ENCODE data around the gene LRRC56. TPM values are rescaled to one million over a fixed set of nuclear protein-coding genes. Genes with fewer than 3 reads are reported as not detected.

LRRC56 gene
- total RNA-seq, 2 donors from 2014 or later: 1.9 to 9.1 TPM

GRCh38 chr11:518463-519202 is 18.7 kb upstream of the LRRC56 start:
- peak overlapping the region; percentile 82 to 86 for H3K27ac ChIP-seq
- H3K36me3 ChIP-seq: no peaks in the 10 kb centered on the region
- H3K27me3 ChIP-seq (replicated peaks; ENCODE audit: insufficient read depth): no peaks in the 10 kb centered on the region
- WGBS: 4% methylated on average over 57 of the region's 74 CpGs
- intact Hi-C loops (cut with DNase I): loop anchor here (5.0 kb wide), 1 partner anchor 66 kb away; the partner anchor contains the start of gene PTDSS2
- no peaks in the 10 kb centered on the region for H3K9me3 ChIP-seq
- peak; percentile 95 for TF ChIP-seq POLR2AphosphoS5 (IDR thresholded peaks at IDR 0.05)
- TF ChIP-seq, protein P1, sequence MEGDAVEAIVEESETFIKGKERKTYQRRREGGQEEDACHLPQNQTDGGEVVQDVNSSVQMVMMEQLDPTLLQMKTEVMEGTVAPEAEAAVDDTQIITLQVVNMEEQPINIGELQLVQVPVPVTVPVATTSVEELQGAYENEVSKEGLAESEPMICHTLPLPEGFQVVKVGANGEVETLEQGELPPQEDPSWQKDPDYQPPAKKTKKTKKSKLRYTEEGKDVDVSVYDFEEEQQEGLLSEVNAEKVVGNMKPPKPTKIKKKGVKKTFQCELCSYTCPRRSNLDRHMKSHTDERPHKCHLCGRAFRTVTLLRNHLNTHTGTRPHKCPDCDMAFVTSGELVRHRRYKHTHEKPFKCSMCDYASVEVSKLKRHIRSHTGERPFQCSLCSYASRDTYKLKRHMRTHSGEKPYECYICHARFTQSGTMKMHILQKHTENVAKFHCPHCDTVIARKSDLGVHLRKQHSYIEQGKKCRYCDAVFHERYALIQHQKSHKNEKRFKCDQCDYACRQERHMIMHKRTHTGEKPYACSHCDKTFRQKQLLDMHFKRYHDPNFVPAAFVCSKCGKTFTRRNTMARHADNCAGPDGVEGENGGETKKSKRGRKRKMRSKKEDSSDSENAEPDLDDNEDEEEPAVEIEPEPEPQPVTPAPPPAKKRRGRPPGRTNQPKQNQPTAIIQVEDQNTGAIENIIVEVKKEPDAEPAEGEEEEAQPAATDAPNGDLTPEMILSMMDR (IDR thresholded peaks at IDR 0.05): peak; percentile 99 to 100 (median 100)
- TF ChIP-seq POLR2A (IDR thresholded peaks at IDR 0.05): peak; percentile 54
- DNase-seq (ENCODE audit: low spot score): peak; percentile 96
- peak overlapping the region in 1 of 2 donors; percentile 25 for H3K4me3 ChIP-seq
- H3K4me1 ChIP-seq (replicated peaks): no peaks in the 10 kb centered on the region

- Histone ChIP-seq H3K4me3 (no peak overlapping the region), H3K27ac (no peak overlapping the region), H3K36me3 (no peaks in the 10 kb centered on the region), H3K4me1 (replicated peaks) (no peaks in the 10 kb centered on the region), H3K27me3 (replicated peaks; ENCODE audit: insufficient read depth) (no peaks in the 10 kb centered on the region), H3K9me3 (no peaks in the 10 kb centered on the region)
- TF ChIP-seq POLR2A (IDR thresholded peaks at IDR 0.05) (no peak), POLR2AphosphoS5 (IDR thresholded peaks at IDR 0.05) (no peak)
- TF ChIP-seq, protein P1 (IDR thresholded peaks at IDR 0.05): no peak
- DNase-seq (ENCODE audit: low spot score): no peak
- intact Hi-C loops (cut with DNase I): no loop called here
- WGBS: 94% methylated on average over 39 of the region's 39 CpGs
Observed at GRCh38 chr11:520428-521176, 16.7 kb upstream of the LRRC56 start.

DNA sequence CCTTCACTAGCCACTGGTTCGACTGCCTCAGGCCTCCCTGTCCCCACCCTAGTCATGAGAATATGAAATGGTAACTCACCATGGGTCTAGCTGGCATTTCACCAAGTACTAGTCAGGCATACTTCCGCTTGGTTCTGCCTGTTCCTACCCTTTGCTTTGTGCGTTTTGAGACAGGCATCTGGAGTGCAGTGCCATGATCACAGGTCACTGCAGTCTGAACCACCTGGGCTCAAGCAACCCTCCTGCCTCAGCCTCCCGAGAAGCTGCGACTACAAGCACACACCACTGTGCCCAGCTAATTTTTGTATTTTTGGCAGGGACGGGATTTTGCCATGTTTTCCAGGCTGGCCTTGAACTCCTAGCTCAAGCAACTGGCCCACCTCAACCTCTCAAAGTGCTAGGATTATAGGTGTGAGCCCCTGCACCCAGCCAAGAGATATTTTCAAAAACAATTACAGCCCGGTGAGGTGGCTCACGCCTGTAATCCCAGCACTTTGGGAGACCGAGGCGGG is 16.1 kb upstream of the LRRC56 start:
- 93% methylated on average over 10 of the region's 10 CpGs for WGBS
- TF ChIP-seq, protein P1 (IDR thresholded peaks at IDR 0.05): no peak
- TF ChIP-seq POLR2AphosphoS5 (IDR thresholded peaks at IDR 0.05) (no peak), POLR2A (IDR thresholded peaks at IDR 0.05) (no peak)

DNA sequence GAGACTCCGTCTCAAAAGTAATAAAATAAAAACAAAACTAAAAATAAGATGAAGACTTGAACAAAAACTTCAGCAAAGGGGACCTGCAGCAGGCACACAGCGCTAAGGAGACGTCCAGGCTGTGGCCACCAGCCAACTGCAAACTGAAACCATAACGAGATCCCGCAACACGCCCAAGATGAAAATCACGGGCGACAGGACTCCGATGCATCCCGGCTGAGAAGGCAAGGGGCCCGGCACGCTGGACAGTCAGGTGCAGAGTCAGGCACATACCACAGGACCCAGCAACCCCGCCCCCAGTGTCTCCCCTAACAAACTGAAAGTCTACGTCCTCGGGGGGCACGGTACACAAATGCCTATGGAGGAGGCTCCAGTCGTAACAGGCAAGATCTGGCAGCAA is 11.1 kb upstream of the LRRC56 start:
- Histone ChIP-seq H3K36me3 (no peaks in the 10 kb centered on the region), H3K9me3 (no peaks in the 10 kb centered on the region), H3K27ac (no peak overlapping the region), H3K27me3 (replicated peaks; ENCODE audit: insufficient read depth) (no peaks in the 10 kb centered on the region), H3K4me1 (replicated peaks) (no peaks in the 10 kb centered on the region), H3K4me3 (no peak overlapping the region)
- no peak for DNase-seq (ENCODE audit: low spot score)
- TF ChIP-seq POLR2A (IDR thresholded peaks at IDR 0.05) (no peak), POLR2AphosphoS5 (IDR thresholded peaks at IDR 0.05) (no peak)
- TF ChIP-seq, protein P1 (IDR thresholded peaks at IDR 0.05): no peak
- WGBS: 67% methylated on average over 17 of the region's 17 CpGs
- intact Hi-C loops (cut with DNase I): no loop called here

More for the DNA sequence above, 16.1 kb upstream of the LRRC56 start:
- Histone ChIP-seq H3K4me3 (no peak overlapping the region), H3K27me3 (replicated peaks; ENCODE audit: insufficient read depth) (no peaks in the 10 kb centered on the region), H3K4me1 (replicated peaks) (no peaks in the 10 kb centered on the region), H3K36me3 (no peaks in the 10 kb centered on the region), H3K27ac (no peak overlapping the region), H3K9me3 (no peaks in the 10 kb centered on the region)
- intact Hi-C loops (cut with DNase I): no loop called here
- DNase-seq (ENCODE audit: low spot score): no peak
